IMR-90 (cell line): Measurements from ENCODE around the gene TCF4. TPM values are rescaled to one million over a fixed set of nuclear protein-coding genes. Genes with fewer than 3 reads are reported as not detected.

ENCODE experiments used
- ATAC-seq: fragments of 200-7000 bp; cut with Tn5 transposase; 2 replicates; pipeline ENCODE4 v1.9.1; 2020; ENCODE audit warnings: low read depth, mild to moderate bottlenecking, moderate library complexity
- BruUV-seq: library from RNA; stranded (reverse); fragments of 400-500 nt; replicated peaks from 2 replicates; lab custom pipeline; 2021; lab: Mats Ljungman, UMichigan
- CTCF ChIA-PET: fragments of 300-600 bp; formaldehyde crosslinking; extraction: SDS; loops from one replicate; lab custom pipeline; 2021; ENCODE audit warnings: antibody characterized with exemption; lab: Yijun Ruan, JAX
- POLR2A ChIA-PET: fragments of 300-600 bp; sonication (Branson Sonifier 250); formaldehyde crosslinking; loops from one replicate; lab custom pipeline; 2022; ENCODE audit warnings: antibody characterized with exemption; ENCODE audit not compliant: unreplicated experiment; lab: Charles Lee
- DNase-seq: peaks from one replicate; pipeline ENCODE4 v3.0.0; 2013
- H2AFZ ChIP-seq: replicated peaks from 2 replicates; pipeline ENCODE3; 2013; ENCODE audit warnings: low read length, mild to moderate bottlenecking; ENCODE audit not compliant: poor library complexity
- H2AK5ac ChIP-seq: 2 replicates; pipeline ENCODE4 v1.6.1; 2013; ENCODE audit warnings: low read depth, low read length, inconsistent platforms
- H2AK9ac ChIP-seq: replicated peaks from 2 replicates; pipeline ENCODE3; 2013; ENCODE audit warnings: mild to moderate bottlenecking, low read depth, low read length, moderate library complexity; ENCODE audit not compliant: poor library complexity
- H2BK120ac ChIP-seq: 2 replicates; pipeline ENCODE4 v1.6.1; 2013; ENCODE audit warnings: low read depth, low read length, inconsistent platforms
- H2BK15ac ChIP-seq: 3 replicates; pipeline ENCODE4 v1.6.1; 2013; ENCODE audit warnings: low read depth, low read length, inconsistent platforms
- H2BK20ac ChIP-seq: 2 replicates; pipeline ENCODE4 v1.6.1; 2013; ENCODE audit warnings: low read depth, mild to moderate bottlenecking, inconsistent platforms, low read length, moderate library complexity
- H2BK5ac ChIP-seq: 2 replicates; pipeline ENCODE4 v1.6.1; 2013; ENCODE audit warnings: mild to moderate bottlenecking, low read depth, low read length, inconsistent platforms; ENCODE audit not compliant: poor library complexity, severe bottlenecking
- H3K14ac ChIP-seq: replicated peaks from 2 replicates; pipeline ENCODE4 v1.6.1; 2013; ENCODE audit warnings: low read depth, low read length, inconsistent platforms
- H3K18ac ChIP-seq: 2 replicates; pipeline ENCODE4 v1.6.1; 2013; ENCODE audit warnings: low read depth, low read length, control low read depth
- H3K23ac ChIP-seq: 2 replicates; pipeline ENCODE4 v1.6.1; 2013; ENCODE audit warnings: low read depth, low read length, inconsistent platforms
- H3K27ac ChIP-seq: 2 replicates; pipeline ENCODE4 v1.5.1; 2013; ENCODE audit warnings: mild to moderate bottlenecking, control low read depth, low read length; ENCODE audit not compliant: insufficient read depth
- H3K27me3 ChIP-seq: 2 replicates; pipeline ENCODE4 v1.6.1; 2013; ENCODE audit warnings: low read length; ENCODE audit not compliant: control insufficient read depth, insufficient read depth
- H3K36me3 ChIP-seq: 2 replicates; pipeline ENCODE4 v1.6.1; 2013; ENCODE audit warnings: low read length, mixed read lengths; ENCODE audit not compliant: control insufficient read depth, insufficient read depth
- H3K4ac ChIP-seq: 2 replicates; pipeline ENCODE4 v1.6.1; 2013; ENCODE audit warnings: low read depth, low read length, inconsistent platforms
- H3K4me1 ChIP-seq: 2 replicates; pipeline ENCODE4 v1.6.1; 2013; ENCODE audit warnings: low read length, mixed read lengths; ENCODE audit not compliant: control insufficient read depth, insufficient read depth
- H3K4me2 ChIP-seq: 2 replicates; pipeline ENCODE4 v1.6.1; 2013; ENCODE audit warnings: low read depth, mild to moderate bottlenecking, control low read depth, low read length, moderate library complexity
- H3K4me3 ChIP-seq: 2 replicates; pipeline ENCODE4 v1.5.1; 2013; ENCODE audit warnings: low read depth, mild to moderate bottlenecking, control low read depth, low read length, moderate library complexity; ENCODE audit not compliant: insufficient read depth
- H3K56ac ChIP-seq: 2 replicates; pipeline ENCODE4 v1.6.1; 2013; ENCODE audit warnings: low read length, inconsistent platforms; ENCODE audit not compliant: insufficient read depth; ENCODE audit errors: extremely low read depth
- H3K79me1 ChIP-seq, 2 experiments: 2 replicates each; pipeline ENCODE4 v1.6.1; 2013; ENCODE audit warnings: low read length in 2 of 2, inconsistent platforms in 1 of 2, low read depth in 1 of 2
- H3K9ac ChIP-seq: 2 replicates; pipeline ENCODE4 v1.6.1; 2013; ENCODE audit warnings: low read depth, low read length, control low read depth
- H3K9me1 ChIP-seq: 2 replicates; pipeline ENCODE4 v1.6.1; 2013; ENCODE audit warnings: low read length, inconsistent platforms; ENCODE audit not compliant: insufficient read depth
- H3K9me3 ChIP-seq: 2 replicates; pipeline ENCODE4 v1.6.1; 2013; ENCODE audit warnings: low read length; ENCODE audit not compliant: control insufficient read depth, insufficient read depth
- H4K20me1 ChIP-seq: 2 replicates; pipeline ENCODE4 v1.6.1; 2013; ENCODE audit warnings: low read length, inconsistent platforms; ENCODE audit not compliant: insufficient read depth
- H4K5ac ChIP-seq: 2 replicates; pipeline ENCODE4 v1.6.1; 2013; ENCODE audit warnings: mild to moderate bottlenecking, low read depth, low read length, control low read depth
- H4K8ac ChIP-seq, 2 experiments: 2 replicates each; pipeline ENCODE4 v1.6.1; 2013; ENCODE audit warnings: low read depth in 2 of 2, low read length in 2 of 2, control low read depth in 1 of 2, inconsistent platforms in 1 of 2
- H4K91ac ChIP-seq: 2 replicates; pipeline ENCODE4 v1.6.1; 2013; ENCODE audit warnings: low read depth, low read length, inconsistent platforms; ENCODE audit not compliant: insufficient read depth
- BHLHE40 ChIP-seq: fragments of 150-350 bp; IDR thresholded peaks from 2 replicates; pipeline ENCODE4 v1.6.1; 2016; ENCODE audit warnings: mild to moderate bottlenecking, low read depth, low read length
- CEBPB ChIP-seq: IDR thresholded peaks from 2 replicates; pipeline ENCODE4 v1.6.1; 2012; ENCODE audit warnings: low read depth, low read length, improper control_type of control experiment
- CHD1 ChIP-seq: IDR thresholded peaks from 2 replicates; pipeline ENCODE4 v1.6.1; 2012; ENCODE audit warnings: low read depth, low read length, improper control_type of control experiment
- CTCF ChIP-seq: conservative IDR thresholded peaks from 2 replicates; pipeline ENCODE4 v1.5.1; 2012; ENCODE audit warnings: mild to moderate bottlenecking, low read depth, low read length, improper control_type of control experiment
- ELK1 ChIP-seq: fragments of 150-350 bp; IDR thresholded peaks from 2 replicates; pipeline ENCODE4 v1.6.1; 2016; ENCODE audit warnings: low read depth, mild to moderate bottlenecking, low read length, moderate library complexity, borderline replicate concordance
- FOS ChIP-seq: fragments of 150-350 bp; IDR thresholded peaks from 2 replicates; pipeline ENCODE4 v1.6.1; 2016; ENCODE audit warnings: low read depth, low read length
- MAFK ChIP-seq: IDR thresholded peaks from 2 replicates; pipeline ENCODE4 v1.6.1; 2012; ENCODE audit warnings: low read depth, low read length, improper control_type of control experiment
- MAZ ChIP-seq: IDR thresholded peaks from 2 replicates; pipeline ENCODE4 v1.6.1; 2012; ENCODE audit warnings: low read depth, mild to moderate bottlenecking, low read length, improper control_type of control experiment, moderate library complexity, borderline replicate concordance
- MXI1 ChIP-seq: IDR thresholded peaks from 2 replicates; pipeline ENCODE4 v1.6.1; 2012; ENCODE audit warnings: low read depth, mild to moderate bottlenecking, low read length, moderate library complexity, borderline replicate concordance
- NFE2L2 ChIP-seq: fragments of 150-350 bp; IDR thresholded peaks from 2 replicates; pipeline ENCODE4 v1.6.1; 2016; ENCODE audit warnings: low read depth, mild to moderate bottlenecking, low read length
- POLR2A ChIP-seq: IDR thresholded peaks from 2 replicates; pipeline ENCODE4 v1.6.1; 2012; ENCODE audit warnings: mild to moderate bottlenecking, low read depth, low read length
- RAD21 ChIP-seq: IDR thresholded peaks from 2 replicates; pipeline ENCODE4 v1.6.1; 2012; ENCODE audit warnings: low read length, improper control_type of control experiment
- RCOR1 ChIP-seq: IDR thresholded peaks from 2 replicates; pipeline ENCODE4 v1.6.1; 2012; ENCODE audit warnings: mild to moderate bottlenecking, low read length, improper control_type of control experiment; ENCODE audit not compliant: insufficient replicate concordance
- RFX5 ChIP-seq: IDR thresholded peaks from 2 replicates; pipeline ENCODE4 v1.8.0; 2012; ENCODE audit warnings: low read depth, mild to moderate bottlenecking, low read length, moderate library complexity
- SMC3 ChIP-seq: fragments of 150-350 bp; IDR thresholded peaks from 2 replicates; pipeline ENCODE4 v1.6.1; 2016; ENCODE audit warnings: low read depth, mild to moderate bottlenecking, antibody characterized with exemption, low read length, moderate library complexity
- USF2 ChIP-seq: fragments of 150-350 bp; IDR thresholded peaks from 2 replicates; pipeline ENCODE4 v1.6.1; 2017; ENCODE audit warnings: mild to moderate bottlenecking, antibody characterized with exemption, low read length, low read depth
- WGBS, 2 experiments: methylation state at CpG; one replicate each; pipeline versions ENCODE4 v1.1.5 to v1.1.7; 2013; ENCODE audit warnings: missing lambda C conversion rate in 2 of 2; ENCODE audit not compliant: insufficient read length in 1 of 2; ENCODE audit errors: extremely low coverage in 2 of 2; 5-methylcytosine and 5-hydroxymethylcytosine counted together
- dilution Hi-C: fragments of 300-500 bp; cut with HindIII; formaldehyde crosslinking; loops from one replicate; pipeline ENCODE4 v1.14.3; 2018; ENCODE audit warnings: low sequenced_read_pairs; ENCODE audit not compliant: unreplicated experiment
- in situ Hi-C: fragments of 300-500 bp; cut with MboI; formaldehyde crosslinking; loops from 3 replicates; pipeline ENCODE4 v1.14.3; 2019; ENCODE audit warnings: low sequenced_read_pairs, inconsistent platforms, mixed read lengths
- intact Hi-C: fragments of 100-400 bp; cut with micrococcal nuclease; formaldehyde crosslinking; loops from 2 replicates; pipeline ENCODE4 v1.10.0; 2022
- polyA plus RNA-seq, 3 experiments: library from polyadenylated mRNA; depleted of rRNA; stranded (reverse); fragments of >200 nt; gene quantifications; 2 replicates each; pipeline ENCODE4 v1.2.3, GENCODE V29; 2012; ENCODE audit warnings: low replicate concordance in 1 of 3
- total RNA-seq: library from RNA; depleted of rRNA; stranded (reverse); fragments of >200 nt; gene quantifications from 2 replicates; pipeline ENCODE4 v1.2.3, GENCODE V29; 2012

Gene TCF4
- total and polyA plus RNA-seq, 2 of the 4 experiments (the other 2 are of a cell fraction): 30.0 to 87.1 TPM

GRCh38 chr18:55310044-55310676, 277.8 kb downstream of the TCF4 start:
- Histone ChIP-seq H4K20me1 (peaks cover 12% of the 10 kb centered on the region; the same call in 1 of the 2 replicates), H3K27me3 (no peaks in the 10 kb centered on the region), H3K4me2 (no peak overlapping the region), H3K4me3 (no peak overlapping the region), H2BK5ac (no peak overlapping the region), H2BK20ac (no peak overlapping the region), H2AFZ (no peak overlapping the region), H4K5ac (no peak overlapping the region), H3K4me1 (no peaks in the 10 kb centered on the region; the same call in 1 of the 2 replicates), H3K4ac (no peak overlapping the region), H3K56ac (no peak overlapping the region), H3K9ac (no peak overlapping the region), H4K8ac (no peak overlapping the region), H2BK15ac (no peak overlapping the region), H3K9me3 (no peaks in the 10 kb centered on the region), H2BK120ac (no peak overlapping the region; the same call in 1 of the 2 replicates), H2AK9ac (no peak overlapping the region), H3K23ac (0 out of 2 replicates have a peak overlapping the region, but pooled peaks have one; percentile 25), H3K14ac (no peak overlapping the region), H3K18ac (no peak overlapping the region), H2AK5ac (no peak overlapping the region), H3K79me1 (peaks cover 35 to 66% of the 10 kb centered on the region in 2 experiments), H3K36me3 (peaks cover 2% of the 10 kb centered on the region), H3K9me1 (peaks cover 12% of the 10 kb centered on the region), H4K91ac (no peak overlapping the region), H3K27ac (no peak overlapping the region)
- CTCF ChIA-PET: interaction anchor here (1.3 kb wide), 1 partner anchor 9 kb away, joined by 3 read pairs; no protein-coding TSS in a partner anchor
- TF ChIP-seq RAD21 (no peak), MXI1 (no peak), ELK1 (no peak), CTCF (no peak), MAZ (no peak), CHD1 (no peak), POLR2A (no peak), NFE2L2 (no peak), SMC3 (no peak), FOS (no peak), MAFK (no peak), CEBPB (no peak), RCOR1 (no peak), BHLHE40 (no peak), USF2 (no peak), RFX5 (no peak)
- in situ Hi-C loops (no loop called here), intact Hi-C loops (no loop called here), dilution Hi-C loops (no loop called here)
- BruUV-seq: no TSS peak
- no peak for DNase-seq
- ATAC-seq: no peak
- WGBS, 2 experiments: 100% methylated on average over 1 of the region's 4 CpGs; no CpG with 5 or more reads in 1 of the 2 experiments
- POLR2A ChIA-PET: no interaction called here
